GM12874 (cell line): ENCODE results near the gene TUBA4B.

Experiments used
- CTCF ChIP-seq: IDR thresholded peaks from 2 replicates; pipeline ENCODE4 v1.5.1; 2011; ENCODE audit warnings: low read depth, mild to moderate bottlenecking, control low read depth, low read length, moderate library complexity; ENCODE audit not compliant: insufficient read depth

Gene TUBA4B

GRCh38 chr2:219245899-219246230 is 7.2 kb upstream of the TUBA4B start:
- TF ChIP-seq CTCF, result no peak

- TF ChIP-seq CTCF, result no peak
These were observed 6.5 kb upstream of the TUBA4B start for GRCh38 chr2:219246559-219246958.

- TF ChIP-seq CTCF, result no peak
These were observed 5.1 kb upstream of the TUBA4B start for GRCh38 chr2:219247678-219248642.

- TF ChIP-seq CTCF, result no peak
These were observed 4.2 kb upstream of the TUBA4B start for GRCh38 chr2:219248845-219249202.

GRCh38 chr2:219249203-219249980 is 3.7 kb upstream of the TUBA4B start:
- TF ChIP-seq CTCF, result no peak

GRCh38 chr2:219250049-219250781 is 2.8 kb upstream of the TUBA4B start:
- TF ChIP-seq CTCF, result no peak

- no peak for TF ChIP-seq CTCF
These were observed 1.4 kb upstream of the TUBA4B start for GRCh38 chr2:219251656-219252055.
